ENCODE measurements around the gene SDR9C7. TPM values are rescaled to one million over a fixed set of nuclear protein-coding genes. Genes with fewer than 3 reads are reported as not detected.
"Not testable (repeated sequence)": the region's sequence is repeated elsewhere in the genome, so short reads cannot be mapped to it uniquely, and the experiment has no call there.

The SDR9C7 gene
- total RNA-seq, 1 experiment from 2014 or later: not detected

DNA sequence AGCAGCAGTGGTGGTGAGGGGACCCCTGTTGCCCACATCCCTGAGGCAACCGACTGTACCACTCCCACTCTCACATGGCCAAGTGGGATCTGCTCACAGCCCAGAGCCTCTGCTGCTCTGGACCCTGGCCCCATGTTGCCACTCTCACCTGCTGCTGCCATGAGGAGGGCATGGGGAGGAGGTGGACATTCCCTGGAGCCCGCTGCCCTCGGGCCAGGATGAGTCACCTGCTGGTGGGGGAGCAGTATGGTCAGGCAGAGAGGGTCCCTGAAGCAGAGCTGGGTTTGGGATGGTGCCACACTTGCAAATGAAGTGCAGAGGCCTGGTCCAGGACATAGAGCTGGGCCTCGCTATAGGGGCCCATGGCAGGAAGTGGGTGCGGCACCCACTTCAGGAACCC is 26.1 kb downstream of the SDR9C7 start:
- ATAC-seq: no peak
- intact Hi-C loops (cut with micrococcal nuclease): no loop called here
- no peak overlapping the region for H2AFZ ChIP-seq (ENCODE audit: low read length)
- H3K36me3 ChIP-seq (ENCODE audit: low read depth, low read length): no peaks in the 10 kb centered on the region; the same call in 1 of the 2 replicates
- no TSS peak for BruUV-seq (replicated peaks)
- no peaks in the 10 kb centered on the region for H3K9me2 ChIP-seq (replicated peaks; ENCODE audit: low read length)
- H3K9ac ChIP-seq (ENCODE audit: low read length): no peak overlapping the region
- H4K20me1 ChIP-seq (ENCODE audit: low read length): no peaks in the 10 kb centered on the region
- no peak for DNase-seq
- no peaks in the 10 kb centered on the region for H3F3A ChIP-seq (ENCODE audit: low read length, unreplicated experiment)
- no peak for TF ChIP-seq EZH2phosphoT487 (IDR thresholded peaks at IDR 0.05; ENCODE audit: borderline replicate concordance, low read length)
- POLR2A ChIA-PET (ENCODE audit: unreplicated experiment): no interaction called here
- CTCF ChIA-PET: no interaction called here
- no peaks in the 10 kb centered on the region for H3K4me1 ChIP-seq (ENCODE audit: insufficient read depth, low read length)
- H3K4me3 ChIP-seq (ENCODE audit: low read length): no peak overlapping the region
- H3K79me2 ChIP-seq (ENCODE audit: low read length): no peaks in the 10 kb centered on the region
- H3K9me3 ChIP-seq (ENCODE audit: low read length): no peaks in the 10 kb centered on the region
- H3K4me2 ChIP-seq (ENCODE audit: low read length): no peak overlapping the region
- no peak overlapping the region for H3K27ac ChIP-seq (ENCODE audit: low read length)
- H3K27me3 ChIP-seq (ENCODE audit: low read length): no peaks in the 10 kb centered on the region

DNA sequence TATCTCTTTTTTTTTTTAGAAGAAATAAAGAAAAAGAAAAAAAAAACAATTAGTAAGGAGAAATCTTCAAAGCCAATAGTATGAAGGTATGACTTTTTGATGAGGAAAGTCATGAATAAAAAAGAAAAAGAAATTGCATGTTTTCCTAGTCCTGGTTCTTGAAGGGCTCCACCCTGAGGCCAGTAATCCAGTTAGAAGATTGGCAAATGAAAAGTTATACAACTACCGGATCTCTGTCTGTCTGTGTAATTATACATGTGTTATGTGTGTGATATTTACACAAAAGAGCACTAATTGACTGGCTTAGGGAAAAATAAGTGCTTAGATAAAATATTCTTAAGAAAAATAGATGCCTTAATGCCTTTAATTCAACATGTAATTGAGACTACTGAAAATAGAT is 28.4 kb downstream of the SDR9C7 start:
- TF ChIP-seq EZH2phosphoT487 (IDR thresholded peaks at IDR 0.05; ENCODE audit: borderline replicate concordance, low read length): no peak
- TF ChIP-seq, protein P1, sequence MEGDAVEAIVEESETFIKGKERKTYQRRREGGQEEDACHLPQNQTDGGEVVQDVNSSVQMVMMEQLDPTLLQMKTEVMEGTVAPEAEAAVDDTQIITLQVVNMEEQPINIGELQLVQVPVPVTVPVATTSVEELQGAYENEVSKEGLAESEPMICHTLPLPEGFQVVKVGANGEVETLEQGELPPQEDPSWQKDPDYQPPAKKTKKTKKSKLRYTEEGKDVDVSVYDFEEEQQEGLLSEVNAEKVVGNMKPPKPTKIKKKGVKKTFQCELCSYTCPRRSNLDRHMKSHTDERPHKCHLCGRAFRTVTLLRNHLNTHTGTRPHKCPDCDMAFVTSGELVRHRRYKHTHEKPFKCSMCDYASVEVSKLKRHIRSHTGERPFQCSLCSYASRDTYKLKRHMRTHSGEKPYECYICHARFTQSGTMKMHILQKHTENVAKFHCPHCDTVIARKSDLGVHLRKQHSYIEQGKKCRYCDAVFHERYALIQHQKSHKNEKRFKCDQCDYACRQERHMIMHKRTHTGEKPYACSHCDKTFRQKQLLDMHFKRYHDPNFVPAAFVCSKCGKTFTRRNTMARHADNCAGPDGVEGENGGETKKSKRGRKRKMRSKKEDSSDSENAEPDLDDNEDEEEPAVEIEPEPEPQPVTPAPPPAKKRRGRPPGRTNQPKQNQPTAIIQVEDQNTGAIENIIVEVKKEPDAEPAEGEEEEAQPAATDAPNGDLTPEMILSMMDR (conservative IDR thresholded peaks at IDR 0.05; ENCODE audit: low read depth, low read length): no peak
- TF ChIP-seq EZH2 (IDR thresholded peaks at IDR 0.05; ENCODE audit: low read length, unreplicated experiment): no peak
- H2AFZ ChIP-seq (ENCODE audit: low read length): no peak overlapping the region
- no peak overlapping the region for H3K9ac ChIP-seq (ENCODE audit: low read length)
- H3K79me2 ChIP-seq (ENCODE audit: low read length): no peaks in the 10 kb centered on the region
- H3K36me3 ChIP-seq (ENCODE audit: low read depth, low read length): no peaks in the 10 kb centered on the region; the same call in 1 of the 2 replicates
- intact Hi-C loops (cut with micrococcal nuclease): no loop called here
- H3K27ac ChIP-seq (ENCODE audit: low read length): no peak overlapping the region
- ATAC-seq (no peak), DNase-seq (no peak)
- ChIA-PET CTCF (no interaction called here), POLR2A (ENCODE audit: unreplicated experiment) (no interaction called here)
- H3F3A ChIP-seq (ENCODE audit: low read length, unreplicated experiment): no peaks in the 10 kb centered on the region
- H3K4me2 ChIP-seq (ENCODE audit: low read length): no peak overlapping the region
- H3K9me2 ChIP-seq (replicated peaks; ENCODE audit: low read length): no peaks in the 10 kb centered on the region
- no peak overlapping the region for H3K4me3 ChIP-seq (ENCODE audit: low read length)
- no peaks in the 10 kb centered on the region for H3K9me3 ChIP-seq (ENCODE audit: low read length)
- H3K27me3 ChIP-seq (ENCODE audit: low read length): no peaks in the 10 kb centered on the region
- H4K20me1 ChIP-seq (ENCODE audit: low read length): no peaks in the 10 kb centered on the region
- H3K4me1 ChIP-seq (ENCODE audit: insufficient read depth, low read length): peaks cover 4% of the 10 kb centered on the region
- BruUV-seq (replicated peaks): no TSS peak

DNA sequence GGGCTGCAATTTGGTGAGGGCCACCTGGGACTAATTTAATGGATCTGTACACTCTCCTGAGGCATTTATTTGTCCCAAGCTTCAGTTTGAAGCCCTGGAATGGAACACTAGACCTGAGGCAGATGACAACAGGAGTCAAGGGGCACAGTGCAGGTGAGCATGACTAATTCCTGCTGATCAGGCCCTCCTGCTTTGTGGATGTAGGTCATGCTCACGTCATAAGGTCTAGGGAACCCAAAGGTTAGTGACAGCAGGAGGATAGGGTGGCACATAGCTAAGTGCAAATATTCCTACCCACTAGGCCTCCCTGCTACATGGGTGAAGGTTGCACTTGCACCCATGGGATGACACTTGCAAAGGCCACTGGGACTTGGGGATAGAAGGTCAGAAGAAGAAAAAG is 30.8 kb downstream of the SDR9C7 start:
- Histone ChIP-seq H3K4me2 (ENCODE audit: low read length) (no peak overlapping the region), H3K9me3 (ENCODE audit: low read length) (no peaks in the 10 kb centered on the region), H3K79me2 (ENCODE audit: low read length) (no peaks in the 10 kb centered on the region), H3K36me3 (ENCODE audit: low read depth, low read length) (no peaks in the 10 kb centered on the region), H3K4me3 (ENCODE audit: low read length) (no peak overlapping the region), H4K20me1 (ENCODE audit: low read length) (no peaks in the 10 kb centered on the region), H2AFZ (ENCODE audit: low read length) (no peak overlapping the region), H3K9me2 (replicated peaks; ENCODE audit: low read length) (no peaks in the 10 kb centered on the region), H3K27ac (ENCODE audit: low read length) (no peak overlapping the region), H3K27me3 (ENCODE audit: low read length) (no peaks in the 10 kb centered on the region), H3K9ac (ENCODE audit: low read length) (no peak overlapping the region), H3F3A (ENCODE audit: low read length, unreplicated experiment) (no peaks in the 10 kb centered on the region), H3K4me1 (ENCODE audit: insufficient read depth, low read length) (peaks cover 24% of the 10 kb centered on the region)
- ATAC-seq: no peak
- ChIA-PET CTCF (no interaction called here), POLR2A (ENCODE audit: unreplicated experiment) (no interaction called here)
- no peak for DNase-seq
- TF ChIP-seq EZH2 (IDR thresholded peaks at IDR 0.05; ENCODE audit: low read length, unreplicated experiment): no peak
- TF ChIP-seq EZH2phosphoT487 (IDR thresholded peaks at IDR 0.05; ENCODE audit: borderline replicate concordance, low read length): no peak
- TF ChIP-seq, protein P1 (conservative IDR thresholded peaks at IDR 0.05; ENCODE audit: low read depth, low read length): no peak
- BruUV-seq (replicated peaks): no TSS peak
- intact Hi-C loops (cut with micrococcal nuclease): no loop called here

DNA sequence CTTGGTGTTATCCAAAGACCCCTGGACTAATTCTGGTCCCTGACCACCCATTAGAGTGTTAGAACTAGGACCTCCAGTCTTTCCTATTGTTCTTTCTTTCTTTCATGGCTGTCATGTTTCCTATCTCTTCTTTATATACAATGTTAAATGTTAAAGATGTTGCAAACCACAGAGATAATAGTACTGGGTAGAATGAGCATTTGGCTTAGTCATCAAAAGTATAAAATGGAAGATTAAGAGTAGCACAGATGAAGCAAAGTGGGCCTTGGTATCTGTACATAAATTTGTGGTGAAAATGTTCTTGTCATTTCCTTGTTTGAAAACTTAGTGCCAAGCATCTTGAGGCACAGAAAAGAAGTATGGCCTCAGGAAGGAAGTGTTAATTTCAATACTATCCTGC is 32.9 kb downstream of the SDR9C7 start:
- H3K27ac ChIP-seq (ENCODE audit: low read length): peak overlapping the region; percentile 92
- CTCF ChIA-PET: interaction anchor here (0.6 to 1.6 kb wide), 3 partner anchors 84 to 144 kb away, joined by 4 to 7 read pairs (median 5); no protein-coding TSS in a partner anchor
- H2AFZ ChIP-seq (ENCODE audit: low read length); H4K20me1 ChIP-seq (ENCODE audit: low read length); H3K79me2 ChIP-seq (ENCODE audit: low read length); DNase-seq; H3K36me3 ChIP-seq (ENCODE audit: low read depth, low read length); POLR2A ChIA-PET (ENCODE audit: unreplicated experiment); H3K9me3 ChIP-seq (ENCODE audit: low read length); intact Hi-C loops (cut with micrococcal nuclease); H3K4me3 ChIP-seq (ENCODE audit: low read length); H3F3A ChIP-seq (ENCODE audit: low read length, unreplicated experiment); H3K9me2 ChIP-seq (replicated peaks; ENCODE audit: low read length); BruUV-seq (replicated peaks); H3K27me3 ChIP-seq (ENCODE audit: low read length); ATAC-seq: not testable (repeated sequence)
- H3K9ac ChIP-seq (ENCODE audit: low read length): peak overlapping the region; percentile 58; the same call in 1 of the 2 replicates
- H3K4me2 ChIP-seq (ENCODE audit: low read length): peak overlapping the region; percentile 45; the same call in 1 of the 2 replicates
- peaks cover 32% of the 10 kb centered on the region for H3K4me1 ChIP-seq (ENCODE audit: insufficient read depth, low read length)
